CD14-positive monocyte (primary cell): ENCODE measurements around the gene NMNAT3. TPM values are rescaled to one million over a fixed set of nuclear protein-coding genes. Genes with fewer than 3 reads are reported as not detected.

Source experiments
- DNase-seq, 3 donors: peaks; one replicate each; pipeline ENCODE4 v3.0.0-alpha.2; 2011 to 2022
- H2AFZ ChIP-seq: 2 replicates; pipeline ENCODE4 v1.6.0; 2012; ENCODE audit warnings: mild to moderate bottlenecking, low read depth, low read length, inconsistent platforms; ENCODE audit not compliant: insufficient read depth, poor library complexity, severe bottlenecking
- H3K27ac ChIP-seq, 2 donors: 1 replicate in 1 of 2; 2 replicates in 1 of 2; pipeline ENCODE4 v1.5.1; 2012 to 2013; ENCODE audit warnings: low read length in 2 of 2, control low read depth in 1 of 2, inconsistent platforms in 1 of 2, low read depth in 1 of 2, mild to moderate bottlenecking in 1 of 2
- H3K27me3 ChIP-seq, 2 donors: one replicate each; pipeline versions ENCODE4 v1.6.0 to v1.6.1; 2011 to 2013; ENCODE audit warnings: low read length in 2 of 2; ENCODE audit not compliant: control insufficient read depth in 2 of 2, insufficient read depth in 2 of 2
- H3K36me3 ChIP-seq, 2 donors: replicated peaks in 1 of 2; 1 replicate in 1 of 2; 2 replicates in 1 of 2; pipeline versions ENCODE4 v1.5.1 to v1.6.1; 2012 to 2013; ENCODE audit warnings: low read length in 2 of 2, control low read depth in 1 of 2, inconsistent platforms in 1 of 2, mild to moderate bottlenecking in 1 of 2; ENCODE audit not compliant: insufficient read depth in 2 of 2, control insufficient read depth in 1 of 2
- H3K4me1 ChIP-seq, 2 donors: 1 replicate in 1 of 2; 2 replicates in 1 of 2; pipeline versions ENCODE4 v1.5.1 to v1.6.1; 2012 to 2013; ENCODE audit warnings: low read length in 2 of 2, control low read depth in 1 of 2, inconsistent platforms in 1 of 2, mild to moderate bottlenecking in 1 of 2, moderate library complexity in 1 of 2; ENCODE audit not compliant: insufficient read depth in 2 of 2, control insufficient read depth in 1 of 2
- H3K4me2 ChIP-seq: replicated peaks from 2 replicates; pipeline ENCODE3; 2012; ENCODE audit warnings: low read length, moderate library complexity, mild to moderate bottlenecking; ENCODE audit not compliant: poor library complexity, severe bottlenecking; ENCODE audit errors: extremely low read depth
- H3K4me3 ChIP-seq, 3 experiments: fragments of 200-600 bp in 1 of 3; sonication (generic) in 1 of 3; replicated peaks in 1 of 3; 1 replicate in 2 of 3; 2 replicates in 1 of 3; pipeline ENCODE4 v1.5.1; 2011 to 2013; ENCODE audit warnings: low read length in 3 of 3, mild to moderate bottlenecking in 3 of 3, control low read depth in 2 of 3, low read depth in 2 of 3, inconsistent platforms in 1 of 3, moderate library complexity in 1 of 3
- H3K79me2 ChIP-seq: 2 replicates; pipeline ENCODE4 v1.6.0; 2012; ENCODE audit warnings: mild to moderate bottlenecking, control low read depth, inconsistent platforms, low read length, moderate library complexity; ENCODE audit not compliant: insufficient read depth
- H3K9ac ChIP-seq: 2 replicates; pipeline ENCODE4 v1.6.0; 2017; ENCODE audit warnings: low read length, mild to moderate bottlenecking; ENCODE audit not compliant: insufficient read depth, poor library complexity, severe bottlenecking
- H3K9me3 ChIP-seq, 2 donors: replicated peaks in 1 of 2; 1 replicate in 1 of 2; 2 replicates in 1 of 2; pipeline versions ENCODE4 v1.5.1 to v1.6.1; 2012 to 2013; ENCODE audit warnings: low read length in 2 of 2, control low read depth in 1 of 2; ENCODE audit not compliant: control insufficient read depth in 1 of 2, insufficient read depth in 1 of 2
- H4K20me1 ChIP-seq: 2 replicates; pipeline ENCODE4 v1.6.0; 2012; ENCODE audit warnings: mild to moderate bottlenecking, low read length, control low read depth, moderate library complexity; ENCODE audit not compliant: insufficient read depth
- H3K27ac Mint-ChIP-seq, 7 donors: one replicate each; pipeline ENCODE4 v1.8.0; 2020; ENCODE audit warnings: mild to moderate bottlenecking in 7 of 7, mixed read lengths in 7 of 7, moderate library complexity in 6 of 7, inconsistent platforms in 2 of 7
- H3K27me3 Mint-ChIP-seq, 3 donors: one replicate each; pipeline ENCODE4 v1.8.0; 2021 to 2022; ENCODE audit warnings: low read depth in 3 of 3, mild to moderate bottlenecking in 3 of 3, mixed read lengths in 3 of 3, moderate library complexity in 3 of 3, inconsistent platforms in 1 of 3
- H3K36me3 Mint-ChIP-seq, 2 donors: one replicate each; pipeline ENCODE4 v1.8.0; 2020; ENCODE audit warnings: mixed read lengths in 2 of 2, inconsistent platforms in 1 of 2, mild to moderate bottlenecking in 1 of 2
- H3K4me1 Mint-ChIP-seq: one replicate; pipeline ENCODE4 v1.8.0; 2020; ENCODE audit warnings: mild to moderate bottlenecking, mixed read lengths
- H3K4me3 Mint-ChIP-seq, 2 donors: one replicate each; pipeline ENCODE4 v1.8.0; 2020; ENCODE audit warnings: mild to moderate bottlenecking in 2 of 2, mixed read lengths in 2 of 2, moderate library complexity in 1 of 2
- H3K9me3 Mint-ChIP-seq, 7 donors: one replicate each; pipeline ENCODE4 v1.8.0; 2020 to 2022; ENCODE audit warnings: mixed read lengths in 7 of 7, mild to moderate bottlenecking in 6 of 7, moderate library complexity in 6 of 7, inconsistent platforms in 2 of 7
- WGBS: methylation state at CpG from one replicate; pipeline ENCODE4 v1.1.5; 2013; ENCODE audit warnings: missing lambda C conversion rate; ENCODE audit not compliant: insufficient coverage; 5-methylcytosine and 5-hydroxymethylcytosine counted together
- intact Hi-C, 2 donors: fragments of 100-400 bp; cut with micrococcal nuclease; formaldehyde crosslinking; loops; one replicate each; pipeline versions ENCODE4 v1.15.0 to v1.15.1; 2023
- polyA plus RNA-seq, 3 donors: library from polyadenylated mRNA; depleted of rRNA in 1 of 3; unstranded in 2 of 3; stranded (reverse) in 1 of 3; fragments of 300-500 nt in 2 of 3; fragments of >200 nt in 1 of 3; fragmentation: Illumina TruSeq in 2 of 3; gene quantifications; 1 replicate in 2 of 3; 2 replicates in 1 of 3; pipeline ENCODE4 v1.2.3, GENCODE V29; 2012 to 2021
- TF ChIP-seq, protein P1 (sequence below): fragments of 200-600 bp; IDR thresholded peaks from one replicate; pipeline ENCODE4 v1.8.0; 2022; ENCODE audit warnings: antibody characterized with exemption, mild to moderate bottlenecking

NMNAT3 gene
- polyA plus RNA-seq, 3 donors: 1.4 to 5.7 (median 2.9) TPM

DNA sequence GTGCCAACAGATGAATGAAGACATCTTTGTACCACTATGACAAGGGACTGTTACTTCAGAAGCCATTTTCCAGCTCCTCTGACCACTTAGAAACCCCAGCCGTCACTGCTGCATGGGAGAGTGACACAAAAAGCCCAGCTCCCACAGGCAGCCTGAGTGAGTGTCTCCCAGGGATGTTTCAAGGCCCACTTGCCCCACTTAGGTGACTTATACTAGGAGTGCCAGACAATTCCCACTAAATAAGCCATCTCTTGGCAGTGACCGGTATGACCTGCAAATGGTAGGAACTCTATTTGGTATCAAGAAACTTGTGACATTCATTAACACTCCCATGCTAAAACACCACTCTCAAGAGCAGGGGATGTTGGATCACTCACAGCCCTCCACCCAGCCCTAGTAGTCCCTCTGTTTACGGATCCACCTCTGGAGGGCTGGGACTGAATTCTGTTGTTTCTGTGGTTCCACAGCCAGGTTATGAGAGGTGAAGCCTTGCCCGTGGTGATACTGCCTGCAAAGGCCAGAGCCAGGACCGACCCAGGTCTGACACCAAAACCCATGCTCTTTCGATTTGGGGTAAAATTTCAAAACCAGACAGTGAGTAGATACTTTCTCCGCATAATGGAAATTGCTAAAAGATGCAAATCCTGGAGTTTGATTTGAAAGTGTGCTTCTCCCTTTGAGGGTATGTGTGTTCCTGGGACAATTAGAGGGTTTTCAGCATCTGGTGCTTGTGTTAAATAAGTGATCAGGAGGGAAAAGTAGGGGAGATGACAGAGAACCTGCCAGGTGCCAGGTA, 152.7 kb downstream of the NMNAT3 start:
- Histone ChIP-seq H2AFZ (no peak overlapping the region), H3K4me2 (no peak overlapping the region), H3K4me1 (peaks cover 18 to 21% of the 10 kb centered on the region in 2 donors), H3K27me3 (no peaks in the 10 kb centered on the region), H3K27ac (no peak overlapping the region), H3K9me3 (no peaks in the 10 kb centered on the region), H3K4me3 (no peak overlapping the region), H4K20me1 (no peaks in the 10 kb centered on the region), H3K79me2 (no peaks in the 10 kb centered on the region), H3K9ac (no peak overlapping the region), H3K36me3 (no peaks in the 10 kb centered on the region)
- H3K4me1 Mint-ChIP-seq: peaks cover 23% of the 10 kb centered on the region
- intact Hi-C loops: no loop called here
- TF ChIP-seq, protein P1, sequence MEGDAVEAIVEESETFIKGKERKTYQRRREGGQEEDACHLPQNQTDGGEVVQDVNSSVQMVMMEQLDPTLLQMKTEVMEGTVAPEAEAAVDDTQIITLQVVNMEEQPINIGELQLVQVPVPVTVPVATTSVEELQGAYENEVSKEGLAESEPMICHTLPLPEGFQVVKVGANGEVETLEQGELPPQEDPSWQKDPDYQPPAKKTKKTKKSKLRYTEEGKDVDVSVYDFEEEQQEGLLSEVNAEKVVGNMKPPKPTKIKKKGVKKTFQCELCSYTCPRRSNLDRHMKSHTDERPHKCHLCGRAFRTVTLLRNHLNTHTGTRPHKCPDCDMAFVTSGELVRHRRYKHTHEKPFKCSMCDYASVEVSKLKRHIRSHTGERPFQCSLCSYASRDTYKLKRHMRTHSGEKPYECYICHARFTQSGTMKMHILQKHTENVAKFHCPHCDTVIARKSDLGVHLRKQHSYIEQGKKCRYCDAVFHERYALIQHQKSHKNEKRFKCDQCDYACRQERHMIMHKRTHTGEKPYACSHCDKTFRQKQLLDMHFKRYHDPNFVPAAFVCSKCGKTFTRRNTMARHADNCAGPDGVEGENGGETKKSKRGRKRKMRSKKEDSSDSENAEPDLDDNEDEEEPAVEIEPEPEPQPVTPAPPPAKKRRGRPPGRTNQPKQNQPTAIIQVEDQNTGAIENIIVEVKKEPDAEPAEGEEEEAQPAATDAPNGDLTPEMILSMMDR: no peak
- 98% methylated on average over 7 of the region's 7 CpGs for WGBS
- no peak overlapping the region for H3K27ac Mint-ChIP-seq
- DNase-seq: no peak
- H3K36me3 Mint-ChIP-seq: no peaks in the 10 kb centered on the region
- H3K4me3 Mint-ChIP-seq: no peak overlapping the region
- peaks cover 1 to 2% (median 1%) of the 10 kb centered on the region in 3 donors for H3K27me3 Mint-ChIP-seq
- peaks cover 0 to 2% (median 0%) of the 10 kb centered on the region in 7 donors for H3K9me3 Mint-ChIP-seq

- H3K4me2 ChIP-seq: no peak overlapping the region
- peaks cover 0 to 3% (median 1%) of the 10 kb centered on the region in 3 donors for H3K27me3 Mint-ChIP-seq
- no peaks in the 10 kb centered on the region for H3K36me3 Mint-ChIP-seq
- peaks cover 24% of the 10 kb centered on the region for H3K4me1 Mint-ChIP-seq
- H3K4me1 ChIP-seq: peaks cover 18 to 24% of the 10 kb centered on the region in 2 donors
- no peaks in the 10 kb centered on the region for H4K20me1 ChIP-seq
- H3K27ac Mint-ChIP-seq: no peak overlapping the region
- H3K9ac ChIP-seq: no peak overlapping the region
- H3K4me3 Mint-ChIP-seq: no peak overlapping the region
- WGBS: no CpG with 5 or more reads among the region's 1 CpG
- no peaks in the 10 kb centered on the region for H3K9me3 ChIP-seq
- intact Hi-C loops: no loop called here
- H3K79me2 ChIP-seq: no peaks in the 10 kb centered on the region
- TF ChIP-seq, protein P1: no peak
- no peak for DNase-seq
- H3K27me3 ChIP-seq: no peaks in the 10 kb centered on the region
- H2AFZ ChIP-seq: no peak overlapping the region
- H3K9me3 Mint-ChIP-seq: peaks cover 0 to 2% (median 0%) of the 10 kb centered on the region in 7 donors
- H3K27ac ChIP-seq: no peak overlapping the region
- no peaks in the 10 kb centered on the region for H3K36me3 ChIP-seq
- H3K4me3 ChIP-seq: no peak overlapping the region
Measured at GRCh38 chr3:139523718-139524117, 154.1 kb downstream of the NMNAT3 start.
